Transverse colon (tissue), 4 donors: ENCODE data around the gene PIK3IP1. TPM values are rescaled to one million over a fixed set of nuclear protein-coding genes. Genes with fewer than 3 reads are reported as not detected.

Experiments
- DNase-seq: peaks from one replicate; pipeline ENCODE4 v3.0.0-alpha.2; 2019
- H3K27ac ChIP-seq, 4 donors: fragments of 200-600 bp; sonication (generic); 2 replicates each; pipeline ENCODE4 v1.5.1; 2016 to 2018; ENCODE audit warnings: inconsistent platforms in 4 of 4
- H3K27me3 ChIP-seq: fragments of 200-600 bp; sonication (generic); 2 replicates; pipeline ENCODE4 v1.5.1; 2017; ENCODE audit warnings: inconsistent platforms
- H3K36me3 ChIP-seq, 4 donors: fragments of 200-600 bp; sonication (generic); 2 replicates each; pipeline ENCODE4 v1.5.1; 2017 to 2019; ENCODE audit warnings: inconsistent platforms in 4 of 4
- H3K4me1 ChIP-seq, 4 donors: fragments of 200-600 bp; sonication (generic); 2 replicates each; pipeline ENCODE4 v1.5.1; 2017 to 2020; ENCODE audit warnings: inconsistent platforms in 4 of 4
- H3K4me3 ChIP-seq, 4 donors: fragments of 200-600 bp; sonication (generic); 1 replicate in 1 of 4; 2 replicates in 3 of 4; pipeline versions ENCODE4 v1.5.1 to v1.6.1; 2017 to 2019; ENCODE audit warnings: inconsistent platforms in 4 of 4
- H3K9me3 ChIP-seq, 2 donors: fragments of 200-600 bp; sonication (generic); 2 replicates each; pipeline ENCODE4 v1.5.1; 2017 to 2019; ENCODE audit warnings: inconsistent platforms in 2 of 2
- CTCF ChIP-seq, 5 experiments: fragments of 200-600 bp in 3 of 5; fragments of 450-650 bp in 2 of 5; sonication (generic) in 3 of 5; IDR thresholded peaks; 1 replicate in 2 of 5; 2 replicates in 3 of 5; pipeline ENCODE4 v1.5.1; 2016 to 2017; ENCODE audit warnings: antibody characterized with exemption in 5 of 5, inconsistent platforms in 3 of 5, mild to moderate bottlenecking in 2 of 5, moderate library complexity in 1 of 5
- EP300 ChIP-seq: sonication (generic); formaldehyde crosslinking; IDR thresholded peaks from one replicate; pipeline ENCODE4 v1.6.1; 2017; ENCODE audit warnings: antibody characterized with exemption, low read depth
- POLR2A ChIP-seq: fragments of 450-650 bp; IDR thresholded peaks from one replicate; pipeline ENCODE4 v1.6.1; 2016; ENCODE audit warnings: antibody characterized with exemption, mild to moderate bottlenecking, moderate library complexity
- POLR2AphosphoS5 ChIP-seq, 3 donors: sonication (generic); formaldehyde crosslinking; IDR thresholded peaks; one replicate each; pipeline ENCODE4 v1.6.1; 2016; ENCODE audit warnings: antibody characterized with exemption in 3 of 3
- WGBS, 2 donors: methylation state at CpG; one replicate each; pipeline ENCODE4 v1.1.5; 2018; ENCODE audit warnings: low coverage in 1 of 2; 5-methylcytosine and 5-hydroxymethylcytosine counted together
- in situ Hi-C, 4 donors: fragments of 200-750 bp; cut with MboI; loops; one replicate each; pipeline versions ENCODE4 v1.15.0 to v1.15.1; 2017; ENCODE audit warnings: low sequenced_read_pairs in 3 of 4, low pct_ligation_motif_present in 1 of 4, low pct_unique_long_range_greater_than_20kb in 1 of 4
- intact Hi-C: fragments of 100-400 bp; cut with DNase I; formaldehyde crosslinking; loops from one replicate; pipeline ENCODE4 v1.15.1; 2023; ENCODE audit warnings: low total_unique reads
- total RNA-seq, 4 donors: library from RNA; depleted of rRNA; stranded (reverse); fragments of >200 nt; gene quantifications; one replicate each; pipeline ENCODE4 v1.1.0, GENCODE V29; 2016

Gene PIK3IP1
- total RNA-seq, 4 donors from 2014 or later = 11.6 to 46.7 (median 35.2) TPM

- in situ Hi-C loops = no loop called here
- DNase-seq = no peak
- intact Hi-C loops = no loop called here
- Histone ChIP-seq H3K4me3 (no peak overlapping the region), H3K27ac (peak overlapping the region; percentile 19 to 62 (median 38)), H3K4me1 (peaks cover 3 to 54% (median 24%) of the 10 kb centered on the region in 4 donors), H3K9me3 (no peaks in the 10 kb centered on the region), H3K36me3 (no peaks in the 10 kb centered on the region), H3K27me3 (no peaks in the 10 kb centered on the region)
- no peak for TF ChIP-seq EP300
- no peak for TF ChIP-seq POLR2A
- TF ChIP-seq CTCF (IDR thresholded peaks at IDR 0.05) = no peak
- TF ChIP-seq POLR2AphosphoS5 (IDR thresholded peaks at IDR 0.05) = no peak
- 67% methylated on average over 9 of the region's 9 CpGs; no CpG with 5 or more reads in 1 of the 2 donors for WGBS, 2 donors
These were observed 48.0 kb downstream of the PIK3IP1 start for GRCh38 chr22:31244046-31244942.

DNA sequence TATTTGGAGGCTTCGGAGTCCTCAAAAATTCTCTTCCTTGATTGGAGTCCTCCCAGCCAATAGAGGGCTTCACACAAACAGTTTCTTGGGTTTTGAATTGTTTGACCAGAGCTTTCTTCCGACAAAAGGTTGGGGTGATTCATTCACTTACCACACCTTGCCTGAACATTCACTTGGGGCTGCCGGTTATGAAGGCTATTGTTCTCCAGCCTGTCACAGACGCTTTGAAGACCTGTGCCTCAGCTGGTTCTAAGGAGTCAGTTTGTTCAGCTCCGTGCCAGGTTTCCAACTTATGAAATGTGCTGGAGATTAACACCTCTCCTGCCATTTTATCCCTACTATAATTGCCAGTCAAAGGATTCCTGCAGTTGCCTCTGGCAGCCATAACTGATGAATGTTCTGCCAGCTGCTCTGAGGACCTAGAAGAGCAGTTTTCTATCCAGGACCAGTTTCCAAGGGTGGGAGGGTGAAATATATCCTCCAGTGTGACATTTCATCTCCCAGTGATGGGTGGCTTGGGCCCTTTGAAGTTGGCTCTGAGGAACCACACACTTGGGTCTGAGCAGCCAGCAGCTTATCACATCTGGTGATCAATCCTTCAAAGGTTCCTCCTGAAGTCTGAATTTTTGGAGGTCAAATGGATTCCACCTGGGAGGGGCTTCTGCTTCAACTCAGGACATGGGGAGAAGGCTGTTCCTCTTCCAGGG lies 48.8 kb downstream of the PIK3IP1 start:
- Histone ChIP-seq H3K27ac (peak overlapping the region in 3 of 4 donors; percentile 22 to 62 (median 54)), H3K36me3 (no peaks in the 10 kb centered on the region), H3K27me3 (no peaks in the 10 kb centered on the region), H3K4me3 (no peak overlapping the region), H3K4me1 (peaks cover 3 to 46% (median 16%) of the 10 kb centered on the region in 4 donors), H3K9me3 (no peaks in the 10 kb centered on the region)
- 77 to 81% methylated on average over 5 of the region's 5 CpGs for WGBS, 2 donors
- TF ChIP-seq POLR2A = no peak
- TF ChIP-seq CTCF (IDR thresholded peaks at IDR 0.05) = no peak
- TF ChIP-seq EP300 = no peak
- no peak for TF ChIP-seq POLR2AphosphoS5 (IDR thresholded peaks at IDR 0.05)
- no peak for DNase-seq
- in situ Hi-C loops (no loop called here), intact Hi-C loops (no loop called here)

GRCh38 chr22:31241936-31242335 lies 50.4 kb downstream of the PIK3IP1 start:
- Histone ChIP-seq H3K36me3 (no peaks in the 10 kb centered on the region), H3K27ac (peak overlapping the region in 1 of 4 donors; percentile 4), H3K9me3 (no peaks in the 10 kb centered on the region), H3K4me3 (no peak overlapping the region), H3K4me1 (peaks cover 0 to 30% (median 4%) of the 10 kb centered on the region in 4 donors), H3K27me3 (no peaks in the 10 kb centered on the region)
- intact Hi-C loops (no loop called here), in situ Hi-C loops (no loop called here)
- DNase-seq = no peak
- TF ChIP-seq EP300 = no peak
- no peak for TF ChIP-seq POLR2AphosphoS5 (IDR thresholded peaks at IDR 0.05)
- no peak for TF ChIP-seq CTCF (IDR thresholded peaks at IDR 0.05)
- TF ChIP-seq POLR2A = no peak

DNA sequence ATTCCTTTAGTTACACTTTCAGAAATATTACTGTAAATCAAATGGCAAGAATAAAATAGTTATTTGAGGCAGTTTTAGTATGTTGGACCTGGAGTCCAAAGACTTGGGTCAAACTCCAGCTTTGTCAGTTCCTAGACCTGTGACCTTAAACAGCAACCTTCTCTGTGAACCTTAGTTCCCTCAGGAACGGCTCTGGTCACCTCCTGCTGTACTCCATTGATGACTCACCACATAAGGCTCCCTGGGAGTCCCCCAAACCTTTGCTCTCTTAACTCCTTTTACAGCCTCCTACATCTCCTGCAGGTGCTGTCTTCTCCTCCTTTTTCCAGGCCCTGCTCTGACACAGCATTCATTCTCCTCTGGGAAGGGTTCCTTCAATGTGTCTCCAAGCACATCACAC lies 51.1 kb downstream of the PIK3IP1 start:
- H3K9me3 ChIP-seq = no peaks in the 10 kb centered on the region
- in situ Hi-C loops = no loop called here
- no peak for DNase-seq
- H3K27me3 ChIP-seq = no peaks in the 10 kb centered on the region
- no peak overlapping the region for H3K4me3 ChIP-seq
- intact Hi-C loops = no loop called here
- TF ChIP-seq POLR2AphosphoS5 (IDR thresholded peaks at IDR 0.05) = peak in 1 of 3 donors; percentile 23
- TF ChIP-seq CTCF (IDR thresholded peaks at IDR 0.05) = no peak
- 33 to 35% methylated on average over 1 of the region's 1 CpG for WGBS, 2 donors
- no peaks in the 10 kb centered on the region for H3K36me3 ChIP-seq
- no peak overlapping the region for H3K27ac ChIP-seq
- peaks cover 0 to 27% (median 4%) of the 10 kb centered on the region in 4 donors for H3K4me1 ChIP-seq
